ENCODE data around the gene SLC12A7.

SLC12A7 gene

GRCh38 chr5:1050423-1051365, 61.2 kb downstream of the SLC12A7 start:
- DNase-seq (ENCODE audit: low read depth): no peak

GRCh38 chr5:1048861-1049838, 62.7 kb downstream of the SLC12A7 start:
- no peak for DNase-seq (ENCODE audit: low read depth)

GRCh38 chr5:1048162-1048721, 63.6 kb downstream of the SLC12A7 start:
- DNase-seq (ENCODE audit: low read depth): no peak

- no peak for DNase-seq (ENCODE audit: low read depth)
Measured at GRCh38 chr5:1047332-1047965, 64.4 kb downstream of the SLC12A7 start.

- DNase-seq (ENCODE audit: low read depth): no peak
Measured at GRCh38 chr5:1045960-1046560, 65.8 kb downstream of the SLC12A7 start.

- no peak for DNase-seq (ENCODE audit: low read depth)
Measured at GRCh38 chr5:1044117-1044516, 67.7 kb downstream of the SLC12A7 start.

- no peak for DNase-seq (ENCODE audit: low read depth)
Measured at GRCh38 chr5:1043327-1043726, 68.5 kb downstream of the SLC12A7 start.

GRCh38 chr5:1042626-1043025, 69.2 kb downstream of the SLC12A7 start:
- no peak for DNase-seq (ENCODE audit: low read depth)

- no peak for DNase-seq (ENCODE audit: low read depth)
Measured at GRCh38 chr5:1041225-1042143, 70.4 kb downstream of the SLC12A7 start.

- no peak for DNase-seq (ENCODE audit: low read depth)
Measured at GRCh38 chr5:1040571-1040970, 71.3 kb downstream of the SLC12A7 start.

- no peak for DNase-seq (ENCODE audit: low read depth)
Measured at GRCh38 chr5:1039706-1040260, 72.1 kb downstream of the SLC12A7 start.

- no peak for DNase-seq (ENCODE audit: low read depth)
Measured at GRCh38 chr5:1039210-1039548, 72.7 kb downstream of the SLC12A7 start.

- DNase-seq (ENCODE audit: low read depth): no peak
Measured at GRCh38 chr5:1038417-1039209, 73.2 kb downstream of the SLC12A7 start.

GRCh38 chr5:1037671-1038416, 74.0 kb downstream of the SLC12A7 start:
- DNase-seq (ENCODE audit: low read depth): no peak

- no peak for DNase-seq (ENCODE audit: low read depth)
Measured at GRCh38 chr5:1037123-1037670, 74.7 kb downstream of the SLC12A7 start.

GRCh38 chr5:1036504-1037122, 75.2 kb downstream of the SLC12A7 start:
- DNase-seq (ENCODE audit: low read depth): no peak

Measured in non-pigmented ciliary epithelial cell (primary cell).